Rectal smooth muscle tissue (tissue), 1 donor: ENCODE results near the gene STARD13.

Source experiments
- H3K27ac ChIP-seq: one replicate; pipeline ENCODE4 v1.7.0; 2013; ENCODE audit warnings: low read depth, low read length, inconsistent platforms
- H3K27me3 ChIP-seq: one replicate; pipeline ENCODE4 v1.7.0; 2013; ENCODE audit warnings: low read length; ENCODE audit not compliant: control insufficient read depth, insufficient read depth
- H3K36me3 ChIP-seq: one replicate; pipeline ENCODE4 v1.7.0; 2013; ENCODE audit warnings: low read length; ENCODE audit not compliant: control insufficient read depth, insufficient read depth
- H3K4me1 ChIP-seq: one replicate; pipeline ENCODE4 v1.7.0; 2013; ENCODE audit warnings: low read length; ENCODE audit not compliant: control insufficient read depth, insufficient read depth
- H3K4me3 ChIP-seq: one replicate; pipeline ENCODE4 v1.7.0; 2013; ENCODE audit warnings: low read length
- H3K9ac ChIP-seq: one replicate; pipeline ENCODE4 v1.7.0; 2013; ENCODE audit warnings: low read length

The STARD13 gene

DNA sequence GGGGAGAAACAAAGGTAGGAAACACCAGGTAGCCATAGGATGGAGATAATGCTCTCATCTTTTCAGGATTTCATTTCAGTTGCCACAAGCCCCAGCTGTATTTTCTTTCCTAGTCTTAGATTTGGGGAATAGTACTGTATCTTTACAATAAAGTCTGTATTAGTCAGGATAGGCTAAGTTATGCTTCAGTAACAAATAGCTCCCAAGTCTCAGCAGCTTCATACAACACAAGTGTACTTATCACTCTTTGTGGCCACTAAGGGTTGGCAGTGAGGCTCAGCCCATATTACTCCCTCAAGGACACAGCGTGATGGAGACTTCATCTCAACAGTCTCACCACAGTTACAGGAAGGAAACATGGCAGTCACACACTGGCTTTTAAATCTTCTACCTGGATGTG lies 61.4 kb downstream of the STARD13 start:
- Histone ChIP-seq H3K27me3 (no peaks in the 10 kb centered on the region), H3K4me3 (no peak overlapping the region), H3K36me3 (no peaks in the 10 kb centered on the region), H3K4me1 (peaks cover 24% of the 10 kb centered on the region), H3K9ac (no peak overlapping the region), H3K27ac (no peak overlapping the region)

DNA sequence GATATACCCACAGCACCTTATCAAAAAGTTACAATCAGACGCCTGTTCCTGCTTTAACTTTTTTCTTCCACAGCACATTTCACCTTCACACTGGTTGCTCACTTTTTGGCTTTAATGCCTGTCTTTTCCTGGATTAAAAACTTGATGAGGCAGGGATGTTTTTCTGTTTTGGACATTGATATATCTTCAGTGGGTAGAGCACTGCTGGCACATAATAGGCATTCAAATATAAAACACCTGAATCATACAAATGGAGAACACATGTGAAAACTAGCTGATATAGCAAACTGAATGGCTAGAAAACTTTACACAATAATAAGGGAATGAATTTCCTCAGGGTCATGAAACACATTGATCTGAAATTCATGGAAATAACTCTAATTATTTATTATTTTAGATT lies 65.6 kb downstream of the STARD13 start:
- Histone ChIP-seq H3K36me3 (no peaks in the 10 kb centered on the region), H3K9ac (no peak overlapping the region), H3K4me3 (no peak overlapping the region), H3K4me1 (peaks cover 19% of the 10 kb centered on the region), H3K27me3 (no peaks in the 10 kb centered on the region), H3K27ac (no peak overlapping the region)

GRCh38 chr13:33218426-33218825 lies 67.1 kb downstream of the STARD13 start:
- H3K4me3 ChIP-seq, result no peak overlapping the region
- H3K27me3 ChIP-seq, result no peaks in the 10 kb centered on the region
- H3K9ac ChIP-seq, result no peak overlapping the region
- H3K4me1 ChIP-seq, result peaks cover 32% of the 10 kb centered on the region
- no peaks in the 10 kb centered on the region for H3K36me3 ChIP-seq
- no peak overlapping the region for H3K27ac ChIP-seq

- no peak overlapping the region for H3K9ac ChIP-seq
- H3K27ac ChIP-seq, result no peak overlapping the region
- no peak overlapping the region for H3K4me3 ChIP-seq
- H3K27me3 ChIP-seq, result no peaks in the 10 kb centered on the region
- H3K36me3 ChIP-seq, result no peaks in the 10 kb centered on the region
- H3K4me1 ChIP-seq, result peaks cover 34% of the 10 kb centered on the region
Observed at GRCh38 chr13:33218020-33218419, 67.5 kb downstream of the STARD13 start.

GRCh38 chr13:33217256-33217655 lies 68.3 kb downstream of the STARD13 start:
- Histone ChIP-seq H3K36me3 (no peaks in the 10 kb centered on the region), H3K9ac (no peak overlapping the region), H3K4me1 (peaks cover 30% of the 10 kb centered on the region), H3K27me3 (no peaks in the 10 kb centered on the region), H3K27ac (no peak overlapping the region), H3K4me3 (no peak overlapping the region)

DNA sequence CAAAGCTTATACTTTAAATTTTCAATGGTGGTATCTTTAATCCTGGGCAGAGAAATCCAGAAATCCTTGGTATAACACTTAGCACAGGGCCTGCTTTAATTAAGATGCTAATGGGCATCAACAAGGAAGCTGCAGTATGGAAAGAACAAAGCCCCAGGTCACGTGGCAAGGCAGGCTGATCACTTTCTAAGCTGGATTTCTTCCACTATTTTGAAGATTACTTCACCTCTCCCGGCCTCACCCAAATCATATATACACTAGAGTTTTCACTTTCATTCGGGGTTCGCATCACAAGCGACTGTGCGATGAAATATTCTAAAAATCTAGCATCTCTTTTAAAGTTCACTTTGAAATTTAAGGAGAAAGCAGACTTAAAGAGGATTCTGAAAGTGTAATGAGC lies 71.8 kb downstream of the STARD13 start:
- no peak overlapping the region for H3K4me3 ChIP-seq
- H3K4me1 ChIP-seq, result peaks cover 33% of the 10 kb centered on the region
- no peaks in the 10 kb centered on the region for H3K27me3 ChIP-seq
- H3K36me3 ChIP-seq, result no peaks in the 10 kb centered on the region
- peak overlapping the region; percentile 65 for H3K27ac ChIP-seq
- H3K9ac ChIP-seq, result no peak overlapping the region

DNA sequence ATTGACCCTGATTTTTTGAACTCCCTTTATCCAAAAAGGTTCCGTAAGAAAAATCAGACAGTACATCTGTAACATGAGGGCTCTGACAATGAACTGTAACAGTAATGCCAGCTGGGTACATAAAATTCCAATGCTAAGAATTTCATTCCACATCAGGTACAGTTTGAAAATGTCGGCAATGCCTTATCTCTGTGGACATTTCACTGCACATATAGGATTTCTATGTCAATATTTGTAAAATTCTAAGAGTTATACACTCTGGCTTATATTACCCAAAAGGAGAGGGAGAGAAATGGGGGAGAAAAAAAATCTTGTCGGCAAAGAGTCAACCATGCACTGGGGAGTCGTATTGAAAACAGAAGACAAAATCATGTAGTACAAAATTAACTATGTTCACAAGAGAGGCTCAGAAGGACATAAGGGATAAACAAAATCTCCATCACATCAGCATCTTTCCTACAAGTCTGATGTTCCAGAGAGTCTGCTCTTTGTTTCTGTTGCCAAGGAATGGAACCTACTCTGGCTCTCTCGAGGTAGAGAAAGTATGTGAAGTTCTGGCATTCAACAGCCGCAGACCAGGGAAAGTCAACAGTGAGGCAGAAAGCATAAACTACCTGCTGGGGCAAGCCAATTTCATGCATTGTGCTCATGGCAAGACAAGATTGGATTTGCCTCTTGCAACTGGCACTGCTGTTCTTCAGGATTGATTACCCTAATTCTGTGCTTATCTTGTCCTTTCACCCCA lies 72.4 kb downstream of the STARD13 start:
- H3K27me3 ChIP-seq, result no peaks in the 10 kb centered on the region
- no peak overlapping the region for H3K4me3 ChIP-seq
- no peaks in the 10 kb centered on the region for H3K36me3 ChIP-seq
- H3K4me1 ChIP-seq, result peaks cover 36% of the 10 kb centered on the region
- H3K9ac ChIP-seq, result no peak overlapping the region
- H3K27ac ChIP-seq, result peak overlapping the region; percentile 65

- H3K9ac ChIP-seq, result no peak overlapping the region
- no peak overlapping the region for H3K27ac ChIP-seq
- no peaks in the 10 kb centered on the region for H3K36me3 ChIP-seq
- no peak overlapping the region for H3K4me3 ChIP-seq
- H3K4me1 ChIP-seq, result peaks cover 34% of the 10 kb centered on the region
- H3K27me3 ChIP-seq, result no peaks in the 10 kb centered on the region
Observed at GRCh38 chr13:33212396-33212795, 73.2 kb downstream of the STARD13 start.

DNA sequence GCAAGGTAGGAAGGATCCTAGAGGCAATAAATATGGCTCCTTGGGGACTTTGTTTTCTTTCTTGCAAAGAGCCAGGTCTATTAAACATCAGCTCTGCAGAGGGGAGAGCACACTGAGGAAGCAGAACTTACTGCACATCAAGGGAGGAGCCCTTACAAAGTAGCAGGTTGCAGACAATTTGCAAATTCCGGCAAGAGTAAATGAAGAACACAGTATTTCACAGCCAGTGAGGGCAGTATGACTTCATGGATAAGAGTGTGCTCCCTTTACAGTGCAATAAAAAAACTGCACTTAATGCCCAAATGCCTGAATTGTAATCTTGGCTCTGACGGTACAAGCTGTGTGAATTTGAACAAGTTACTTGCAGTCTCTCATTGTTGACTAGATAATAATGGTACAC lies 75.5 kb downstream of the STARD13 start:
- H3K27ac ChIP-seq, result no peak overlapping the region
- H3K4me1 ChIP-seq, result peaks cover 49% of the 10 kb centered on the region
- H3K36me3 ChIP-seq, result no peaks in the 10 kb centered on the region
- H3K27me3 ChIP-seq, result no peaks in the 10 kb centered on the region
- no peak overlapping the region for H3K4me3 ChIP-seq
- H3K9ac ChIP-seq, result no peak overlapping the region

- Histone ChIP-seq H3K4me3 (no peak overlapping the region), H3K36me3 (no peaks in the 10 kb centered on the region), H3K27me3 (no peaks in the 10 kb centered on the region), H3K9ac (no peak overlapping the region), H3K27ac (peak overlapping the region; percentile 97), H3K4me1 (peaks cover 42% of the 10 kb centered on the region)
Observed at GRCh38 chr13:33208290-33209220, 77.0 kb downstream of the STARD13 start.

DNA sequence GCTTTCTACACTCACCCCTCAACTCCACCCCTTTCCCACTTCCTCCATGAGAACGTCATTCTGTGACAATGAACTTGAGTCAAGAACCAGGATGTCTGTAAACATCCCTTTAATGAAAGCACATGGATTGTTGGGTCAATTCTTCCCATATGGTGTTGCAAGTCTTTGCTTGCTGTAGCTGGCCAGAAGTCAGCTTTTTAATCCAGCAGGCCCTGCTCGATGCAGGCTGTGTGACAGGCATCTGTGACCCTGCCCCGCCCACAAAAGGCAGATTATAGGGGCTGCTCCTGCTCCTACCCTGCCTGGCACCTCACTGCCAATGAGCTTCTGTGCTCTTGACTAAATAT lies 78.0 kb downstream of the STARD13 start:
- H3K36me3 ChIP-seq, result no peaks in the 10 kb centered on the region
- peaks cover 47% of the 10 kb centered on the region for H3K4me1 ChIP-seq
- H3K9ac ChIP-seq, result no peak overlapping the region
- no peak overlapping the region for H3K4me3 ChIP-seq
- H3K27ac ChIP-seq, result peak overlapping the region; percentile 97
- no peaks in the 10 kb centered on the region for H3K27me3 ChIP-seq

GRCh38 chr13:33206945-33207614 lies 78.5 kb downstream of the STARD13 start:
- Histone ChIP-seq H3K4me3 (no peak overlapping the region), H3K9ac (no peak overlapping the region), H3K36me3 (no peaks in the 10 kb centered on the region), H3K27me3 (no peaks in the 10 kb centered on the region), H3K4me1 (peaks cover 51% of the 10 kb centered on the region), H3K27ac (peak overlapping the region; percentile 97)
